ENCODE data around the gene IFT81.

DNA sequence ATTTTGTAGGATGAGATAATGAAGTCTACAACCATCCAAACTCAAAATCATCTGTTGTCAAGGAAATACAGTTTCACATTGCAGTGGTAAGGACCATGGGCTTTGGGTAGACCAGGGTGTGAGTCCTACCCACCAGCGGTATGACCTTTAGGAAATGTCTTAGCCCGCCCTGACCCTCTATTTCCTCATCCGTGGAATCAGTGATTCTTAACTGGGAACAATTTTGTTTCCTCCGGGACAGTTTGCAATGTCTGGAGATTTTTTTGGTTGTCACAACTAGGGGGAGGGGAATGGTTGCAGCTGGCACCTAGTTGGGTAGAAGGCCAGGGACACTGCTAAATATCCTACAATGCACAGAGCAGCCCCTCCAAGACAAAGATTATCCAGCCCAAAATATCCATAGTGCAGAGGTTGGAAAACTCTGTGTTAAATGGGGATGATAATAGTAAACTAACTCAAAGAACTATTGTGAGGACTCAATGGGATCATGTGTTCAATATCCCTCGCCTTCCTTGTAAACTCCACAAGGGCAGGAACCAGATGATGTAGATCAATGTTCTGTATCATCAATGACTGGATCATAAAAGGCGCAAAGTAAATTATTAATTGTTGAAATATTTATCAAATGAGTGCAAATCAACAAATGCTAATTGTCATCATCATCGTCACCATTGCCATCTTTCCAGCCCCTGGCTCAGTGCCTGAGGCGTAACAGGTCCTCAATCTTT lies 15.7 kb upstream of the IFT81 start:
- no peak for TF ChIP-seq RAD21 (IDR thresholded peaks at IDR 0.05; ENCODE audit: low read depth)
- TF ChIP-seq FOXM1 (IDR thresholded peaks at IDR 0.05; ENCODE audit: borderline replicate concordance, low read depth) = no peak
- no peak for TF ChIP-seq EP300 (IDR thresholded peaks at IDR 0.05; ENCODE audit: borderline replicate concordance)
- no peak for TF ChIP-seq CREB1 (IDR thresholded peaks at IDR 0.05; ENCODE audit: low read depth)
- no peak for TF ChIP-seq YY1 (IDR thresholded peaks at IDR 0.05; ENCODE audit: low read depth)
- no peak for TF ChIP-seq CEBPB (IDR thresholded peaks at IDR 0.05)
- no peak for TF ChIP-seq EGR1 (IDR thresholded peaks at IDR 0.05)
- no peak for TF ChIP-seq TCF12 (IDR thresholded peaks at IDR 0.05; ENCODE audit: low read depth)

Data from Ishikawa (cell line).